ENCODE results near the gene LMX1B.

Gene LMX1B

DNA sequence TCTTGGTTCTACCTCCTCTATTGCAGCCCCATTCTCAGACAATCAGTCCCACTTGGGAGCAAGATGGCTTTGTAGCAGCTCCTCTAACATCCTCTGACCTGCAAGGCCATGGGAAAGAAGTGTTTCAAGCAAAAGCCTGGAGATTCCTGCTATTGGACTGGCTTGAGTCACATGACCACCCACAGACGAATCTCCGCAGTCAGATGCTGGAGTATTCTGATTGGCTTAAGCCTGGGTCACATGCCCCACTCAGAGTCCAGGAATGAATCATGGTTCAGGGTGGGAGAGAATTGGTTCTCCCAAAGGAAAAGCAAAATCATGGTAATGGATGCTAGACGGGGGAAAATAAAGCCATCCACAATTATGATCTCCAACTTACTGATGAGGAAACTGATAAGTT, 22.6 kb upstream of the LMX1B start:
- no peak for DNase-seq (ENCODE audit: low spot score in 2 of 2)
- Mint-ChIP-seq H3K27ac (no peak overlapping the region), H3K4me1 (no peaks in the 10 kb centered on the region), H3K9me3 (peaks cover 2% of the 10 kb centered on the region), H3K4me3 (no peak overlapping the region), H3K36me3 (no peaks in the 10 kb centered on the region)
- no peak for ATAC-seq

DNA sequence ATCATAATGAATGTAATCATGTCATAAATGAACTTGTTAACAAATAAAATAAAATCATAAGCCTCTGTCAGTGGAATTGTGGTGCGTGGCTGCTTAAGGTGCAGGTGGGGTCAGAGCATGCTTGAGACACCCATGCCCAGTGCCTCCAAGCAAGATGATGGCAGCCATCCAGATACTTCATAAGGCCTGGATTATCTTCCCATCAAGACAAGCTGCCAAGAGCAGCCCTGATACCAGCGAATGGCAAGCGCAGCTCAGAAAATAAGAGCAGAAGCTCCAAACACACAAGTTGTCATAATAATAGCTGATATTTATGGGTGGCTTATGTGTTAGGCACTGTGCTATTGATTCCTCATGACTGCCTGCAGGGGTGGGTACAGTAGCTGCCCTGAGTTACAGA, 21.8 kb upstream of the LMX1B start:
- H3K27ac Mint-ChIP-seq, result no peak overlapping the region
- H3K4me1 Mint-ChIP-seq, result no peaks in the 10 kb centered on the region
- DNase-seq (ENCODE audit: low spot score in 2 of 2), result no peak
- peaks cover 2% of the 10 kb centered on the region for H3K9me3 Mint-ChIP-seq
- no peaks in the 10 kb centered on the region for H3K36me3 Mint-ChIP-seq
- no peak for ATAC-seq
- no peak overlapping the region for H3K4me3 Mint-ChIP-seq

DNA sequence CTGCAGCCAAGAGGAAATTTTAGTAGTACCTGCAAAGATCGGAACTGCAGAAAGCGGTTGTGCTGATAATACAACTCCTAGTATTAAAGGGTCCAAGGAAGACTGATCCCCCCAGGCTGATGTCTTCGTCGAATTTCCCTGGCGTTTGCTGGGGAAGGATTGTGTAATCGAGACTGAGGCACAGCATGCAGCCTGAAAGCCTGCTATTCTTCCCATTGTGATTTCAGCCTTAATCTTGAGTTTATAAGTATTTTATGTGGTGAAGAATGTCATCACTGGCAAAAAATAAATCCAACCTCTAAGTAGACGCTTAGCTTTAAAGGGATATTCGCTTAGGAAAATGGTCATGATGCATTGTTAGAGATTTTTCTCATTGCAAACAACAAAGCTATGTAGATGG, 21.3 kb upstream of the LMX1B start:
- Mint-ChIP-seq H3K9me3 (peaks cover 2% of the 10 kb centered on the region), H3K4me1 (no peaks in the 10 kb centered on the region), H3K4me3 (no peak overlapping the region), H3K36me3 (no peaks in the 10 kb centered on the region), H3K27ac (no peak overlapping the region)
- DNase-seq (ENCODE audit: low spot score in 2 of 2) (no peak), ATAC-seq (no peak)

DNA sequence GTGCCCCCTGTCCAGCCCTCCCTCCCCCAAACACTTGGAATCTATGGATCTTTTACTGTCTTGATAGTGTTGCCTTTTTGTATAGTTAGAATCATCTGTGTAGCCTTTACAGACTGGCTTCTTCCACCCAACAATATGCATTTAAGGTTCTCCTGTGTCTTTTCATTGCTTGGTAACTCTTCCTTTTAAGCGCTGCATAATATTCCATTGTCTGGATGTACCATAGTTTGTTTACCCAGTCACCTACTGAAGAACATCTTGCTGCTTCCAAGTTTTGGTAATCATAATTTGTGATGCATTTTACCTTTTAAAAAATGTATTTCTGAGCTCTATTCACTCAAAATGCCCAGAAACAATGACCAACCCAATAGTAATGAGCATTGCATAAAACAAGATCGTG, 17.7 kb upstream of the LMX1B start:
- Mint-ChIP-seq H3K36me3 (no peaks in the 10 kb centered on the region), H3K4me3 (no peak overlapping the region), H3K9me3 (peaks cover 2% of the 10 kb centered on the region), H3K4me1 (no peaks in the 10 kb centered on the region), H3K27ac (no peak overlapping the region)
- DNase-seq (ENCODE audit: low spot score in 2 of 2) (no peak), ATAC-seq (no peak)

DNA sequence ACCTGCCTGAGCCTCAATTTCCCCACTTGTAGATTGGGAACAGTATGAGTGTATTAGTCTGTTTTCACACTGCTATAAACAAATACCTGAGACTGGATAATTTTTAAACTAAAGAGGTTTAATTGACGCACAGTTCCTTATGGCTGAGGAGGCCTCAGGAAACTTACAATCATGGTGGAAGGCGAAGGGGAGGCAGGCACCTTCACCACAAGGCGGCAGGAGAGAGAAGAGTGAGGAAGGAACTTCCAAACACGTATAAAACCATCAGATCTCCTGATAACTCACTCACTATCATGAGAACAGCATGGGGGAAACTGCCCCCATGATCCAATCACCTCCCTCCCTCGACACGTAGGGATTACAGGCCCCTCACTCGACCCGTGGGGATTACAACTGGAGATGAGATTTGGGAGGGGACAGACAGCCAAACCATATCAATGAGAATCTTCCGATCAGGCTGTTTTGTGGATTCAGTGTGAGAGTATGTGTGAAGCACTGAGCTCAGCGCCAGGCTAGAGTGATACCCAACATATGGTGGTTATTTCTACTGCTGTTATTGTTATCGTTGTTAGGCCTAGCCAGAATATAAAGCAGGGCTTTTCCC, 14.6 kb upstream of the LMX1B start:
- no peaks in the 10 kb centered on the region for H3K4me1 Mint-ChIP-seq
- H3K4me3 Mint-ChIP-seq, result no peak overlapping the region
- ATAC-seq (no peak), DNase-seq (ENCODE audit: low spot score in 2 of 2) (no peak)
- H3K9me3 Mint-ChIP-seq, result peaks cover 2% of the 10 kb centered on the region
- H3K36me3 Mint-ChIP-seq, result no peaks in the 10 kb centered on the region
- H3K27ac Mint-ChIP-seq, result no peak overlapping the region

DNA sequence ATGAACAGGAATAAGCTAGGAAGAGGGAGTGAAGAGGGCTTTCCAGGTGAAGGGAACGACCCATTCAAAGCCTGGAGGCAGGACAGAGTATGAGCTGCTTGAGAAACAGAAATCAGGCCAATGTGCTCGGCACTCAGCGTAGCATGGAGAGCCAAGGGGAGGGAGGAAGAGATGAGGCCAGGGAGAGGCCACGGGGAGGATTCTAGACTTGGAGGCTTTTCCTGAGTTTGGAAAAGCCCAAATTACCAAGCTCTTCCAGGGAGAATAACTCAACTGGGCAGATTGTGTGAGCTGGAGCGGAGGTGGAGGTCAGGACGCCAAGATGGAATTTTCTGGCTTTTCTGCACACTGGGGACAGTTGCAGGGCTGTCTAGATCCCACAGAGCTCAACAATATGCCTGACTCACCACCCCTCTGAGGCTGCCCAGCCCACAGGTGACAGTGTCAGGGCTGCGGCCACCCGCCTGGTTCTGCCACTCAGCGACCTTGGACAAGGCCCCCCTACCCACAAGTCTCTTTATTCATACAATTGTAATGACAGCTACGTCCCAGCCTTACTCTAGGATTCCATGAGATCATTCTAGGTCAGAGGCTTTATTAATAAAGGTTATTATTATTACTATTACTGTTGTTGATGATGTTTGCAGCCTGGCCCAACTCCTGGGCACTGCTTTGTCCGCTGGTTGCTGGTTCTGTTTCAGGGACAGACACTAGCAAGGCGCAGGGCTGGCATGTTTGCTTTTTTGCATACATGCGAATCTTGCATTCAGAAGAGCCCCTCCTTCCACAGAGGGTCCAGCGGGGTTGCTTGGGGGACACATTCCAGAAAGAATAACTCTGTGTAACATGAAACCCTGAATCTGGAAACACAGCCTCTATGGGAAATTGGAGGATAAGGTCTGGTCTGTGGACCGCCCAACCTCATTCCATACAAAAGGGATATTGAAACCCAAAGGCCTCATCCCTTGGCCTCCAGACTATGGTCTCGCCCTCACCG, 9.4 kb upstream of the LMX1B start:
- Mint-ChIP-seq H3K4me1 (no peaks in the 10 kb centered on the region), H3K36me3 (no peaks in the 10 kb centered on the region), H3K27ac (no peak overlapping the region), H3K4me3 (no peak overlapping the region), H3K9me3 (no peaks in the 10 kb centered on the region)
- no peak for DNase-seq (ENCODE audit: low spot score in 2 of 2)
- ATAC-seq, result no peak

DNA sequence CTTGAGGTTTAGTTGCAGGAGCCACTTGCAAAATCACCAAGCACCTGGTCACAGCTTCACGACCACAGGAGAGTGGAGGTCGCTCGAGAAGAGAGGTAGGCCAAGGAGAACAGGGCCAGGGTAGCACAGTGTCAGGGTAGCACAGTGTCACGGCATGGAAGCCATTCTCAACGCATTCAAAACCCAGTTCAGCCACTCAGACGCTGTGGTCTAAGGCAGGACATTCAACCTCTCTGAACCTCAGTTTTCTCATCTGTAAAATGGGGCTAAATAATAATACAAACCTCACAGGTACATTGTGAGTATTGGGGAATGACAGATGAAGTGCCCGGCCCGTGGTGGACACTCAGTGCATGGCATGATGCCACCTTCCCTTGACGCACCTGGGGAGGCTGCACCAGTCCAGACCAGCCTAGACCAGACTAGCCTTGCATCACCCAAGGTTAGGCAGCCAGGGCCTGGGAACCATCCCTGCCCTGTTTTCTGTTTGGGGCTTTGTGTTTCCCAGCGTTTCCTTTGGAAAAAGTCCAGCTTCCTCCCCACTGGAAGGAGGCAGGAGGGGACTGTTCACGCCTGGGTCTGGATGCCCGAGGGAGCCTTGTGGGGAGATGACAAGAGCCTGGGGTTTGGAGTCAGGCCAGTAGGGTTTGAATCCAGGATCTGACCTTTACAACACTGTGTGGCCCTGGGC, 7.8 kb upstream of the LMX1B start:
- ATAC-seq, result no peak
- no peak overlapping the region for H3K27ac Mint-ChIP-seq
- H3K4me3 Mint-ChIP-seq, result no peak overlapping the region
- no peak for DNase-seq (ENCODE audit: low spot score in 2 of 2)
- H3K4me1 Mint-ChIP-seq, result peaks cover 3% of the 10 kb centered on the region
- no peaks in the 10 kb centered on the region for H3K36me3 Mint-ChIP-seq
- no peaks in the 10 kb centered on the region for H3K9me3 Mint-ChIP-seq

DNA sequence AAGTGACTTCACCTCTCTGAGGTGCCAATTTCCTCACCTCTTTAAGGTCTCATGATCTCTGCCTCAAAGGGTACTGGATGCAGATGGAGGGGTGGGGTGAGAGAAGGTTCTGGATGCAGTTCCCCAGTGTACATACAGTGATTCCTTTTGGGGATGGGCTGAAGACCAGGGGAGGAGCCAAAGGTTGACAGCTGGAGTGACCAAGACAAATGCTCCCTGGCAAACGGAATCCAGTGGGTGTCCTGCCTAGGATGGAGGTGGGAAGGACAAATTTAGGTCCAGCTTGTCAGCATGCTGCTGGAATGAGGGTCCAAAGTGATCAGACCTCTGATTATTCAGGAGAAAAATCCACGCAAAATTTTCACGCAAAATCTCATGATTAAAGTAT, 7.3 kb upstream of the LMX1B start:
- no peaks in the 10 kb centered on the region for H3K36me3 Mint-ChIP-seq
- DNase-seq (ENCODE audit: low spot score in 2 of 2) (no peak), ATAC-seq (no peak)
- no peak overlapping the region for H3K27ac Mint-ChIP-seq
- no peak overlapping the region for H3K4me3 Mint-ChIP-seq
- H3K4me1 Mint-ChIP-seq, result peaks cover 8% of the 10 kb centered on the region
- no peaks in the 10 kb centered on the region for H3K9me3 Mint-ChIP-seq

DNA sequence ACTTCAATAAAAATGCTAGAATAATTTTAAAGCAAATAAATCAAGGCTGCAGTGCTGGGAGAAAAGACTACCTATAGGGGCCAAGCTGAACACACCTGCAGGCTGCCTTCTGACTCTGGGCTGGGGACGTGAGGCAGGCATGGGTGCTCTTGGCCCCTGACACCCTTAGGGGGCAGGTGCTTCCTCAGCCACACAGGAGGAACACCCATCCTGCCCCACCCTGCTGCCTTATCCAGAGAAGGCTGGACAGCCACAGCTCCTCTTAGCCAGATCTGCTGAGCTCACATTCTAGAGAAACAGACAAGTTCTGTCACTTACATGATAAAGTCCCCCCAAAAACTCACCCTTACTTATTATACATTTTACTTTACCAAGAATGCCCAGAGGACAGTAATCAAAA, 6.6 kb upstream of the LMX1B start:
- DNase-seq (ENCODE audit: low spot score in 2 of 2) (no peak), ATAC-seq (no peak)
- Mint-ChIP-seq H3K36me3 (no peaks in the 10 kb centered on the region), H3K27ac (no peak overlapping the region), H3K4me3 (no peak overlapping the region), H3K4me1 (peaks cover 14% of the 10 kb centered on the region), H3K9me3 (no peaks in the 10 kb centered on the region)

DNA sequence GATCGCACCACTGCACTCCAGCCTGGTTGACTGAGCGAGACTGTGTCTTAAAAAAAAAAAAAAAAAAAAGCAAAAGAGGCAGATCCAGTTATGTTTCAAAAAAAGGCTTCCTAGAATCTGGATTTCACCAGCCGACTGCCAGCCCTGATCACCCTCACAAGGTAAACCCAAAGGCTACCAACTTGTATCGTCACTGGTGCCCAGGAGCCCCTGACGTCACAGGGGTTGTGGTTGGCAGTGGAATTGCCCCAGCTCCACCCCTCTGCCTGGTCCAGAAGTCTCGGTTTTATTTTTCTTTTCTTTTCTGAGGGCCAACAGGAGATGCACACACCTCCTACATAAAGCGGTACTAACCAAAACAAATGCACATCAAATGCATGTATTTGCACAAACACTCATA, 6.0 kb upstream of the LMX1B start:
- Mint-ChIP-seq H3K27ac (no peak overlapping the region), H3K36me3 (no peaks in the 10 kb centered on the region), H3K4me3 (no peak overlapping the region), H3K4me1 (peaks cover 17% of the 10 kb centered on the region), H3K9me3 (no peaks in the 10 kb centered on the region)
- ATAC-seq (no peak), DNase-seq (ENCODE audit: low spot score in 2 of 2) (no peak)

DNA sequence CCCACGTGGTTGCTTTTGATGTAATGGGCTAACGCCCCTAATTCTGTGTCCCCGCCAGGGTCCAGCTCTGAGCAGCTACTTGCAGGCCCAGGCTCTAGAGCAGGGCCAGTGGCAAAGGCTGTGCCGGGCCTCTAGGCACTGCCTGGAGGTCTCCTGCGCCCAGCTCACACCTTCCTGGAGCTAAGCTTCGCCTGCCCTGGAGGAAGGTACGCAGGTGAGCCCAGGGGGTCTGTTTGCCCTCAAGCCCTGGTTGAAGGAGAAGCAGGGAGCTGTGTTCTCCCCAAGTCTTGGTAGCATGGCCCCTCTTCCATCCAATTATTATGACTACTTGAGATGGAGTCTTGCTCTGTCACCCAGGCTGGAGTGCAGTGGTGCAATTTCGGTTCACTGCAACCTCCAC, 5.2 kb upstream of the LMX1B start:
- Mint-ChIP-seq H3K4me1 (peaks cover 23% of the 10 kb centered on the region), H3K36me3 (no peaks in the 10 kb centered on the region), H3K9me3 (no peaks in the 10 kb centered on the region), H3K27ac (no peak overlapping the region), H3K4me3 (no peak overlapping the region)
- DNase-seq (ENCODE audit: low spot score in 2 of 2) (no peak), ATAC-seq (no peak)

DNA sequence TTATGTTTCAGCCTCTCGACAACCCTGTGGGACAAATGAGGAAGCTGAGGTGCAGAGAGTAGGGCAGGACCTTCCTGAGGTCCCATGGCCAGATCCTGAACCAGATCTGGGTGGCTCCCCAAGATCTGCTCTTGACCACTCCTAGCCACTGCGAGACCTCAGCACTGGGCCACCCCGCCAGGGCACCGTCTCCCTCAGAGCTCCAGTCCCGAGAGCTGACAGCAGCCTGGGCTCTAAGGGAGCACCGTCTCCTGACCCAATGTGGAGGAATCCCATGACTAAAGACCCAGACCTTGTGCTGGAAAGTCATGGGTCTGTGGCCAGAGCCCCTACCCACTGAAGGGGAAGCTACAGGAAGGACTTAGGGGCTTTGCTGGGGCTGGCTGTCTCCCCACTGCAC, 4.5 kb upstream of the LMX1B start:
- Mint-ChIP-seq H3K4me1 (peaks cover 23% of the 10 kb centered on the region), H3K9me3 (no peaks in the 10 kb centered on the region), H3K27ac (no peak overlapping the region), H3K36me3 (no peaks in the 10 kb centered on the region), H3K4me3 (no peak overlapping the region)
- DNase-seq (ENCODE audit: low spot score in 2 of 2) (no peak), ATAC-seq (no peak)

DNA sequence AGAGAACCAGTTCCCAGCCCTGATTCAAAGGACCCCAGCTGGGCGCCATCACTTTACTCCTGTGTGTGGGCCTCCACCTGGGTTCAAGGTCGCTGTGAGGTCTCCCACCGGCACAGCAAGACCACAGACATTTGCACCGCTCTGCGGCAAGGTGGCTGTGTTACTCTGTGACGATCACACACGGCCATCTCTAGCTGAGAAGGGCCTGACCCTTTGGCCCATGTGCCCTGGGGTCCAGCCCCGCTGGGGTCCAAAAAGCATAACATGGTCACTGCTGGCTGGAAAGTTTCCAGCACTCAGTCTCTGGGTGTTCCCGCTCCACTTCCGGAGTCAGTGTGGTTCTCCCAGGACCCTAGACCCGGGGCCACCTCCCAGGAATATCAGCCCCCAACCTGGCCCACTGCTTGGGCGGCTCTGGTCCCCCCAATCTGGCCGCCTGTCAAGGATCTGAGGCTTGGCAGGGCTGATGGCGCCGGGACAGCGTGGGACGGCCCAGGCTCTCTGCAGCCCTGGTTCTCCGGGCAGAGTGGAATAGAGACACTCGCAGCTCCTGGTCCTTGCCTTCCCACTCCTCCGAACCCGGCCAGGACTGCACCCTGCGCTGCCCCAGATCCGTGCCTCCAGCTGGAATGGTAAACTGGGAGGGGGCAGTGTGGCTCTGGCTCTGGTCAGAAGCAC, 3.9 kb upstream of the LMX1B start:
- Mint-ChIP-seq H3K9me3 (no peaks in the 10 kb centered on the region), H3K4me1 (peaks cover 28% of the 10 kb centered on the region), H3K27ac (no peak overlapping the region), H3K36me3 (no peaks in the 10 kb centered on the region), H3K4me3 (no peak overlapping the region)
- DNase-seq (ENCODE audit: low spot score in 2 of 2) (no peak), ATAC-seq (no peak)

DNA sequence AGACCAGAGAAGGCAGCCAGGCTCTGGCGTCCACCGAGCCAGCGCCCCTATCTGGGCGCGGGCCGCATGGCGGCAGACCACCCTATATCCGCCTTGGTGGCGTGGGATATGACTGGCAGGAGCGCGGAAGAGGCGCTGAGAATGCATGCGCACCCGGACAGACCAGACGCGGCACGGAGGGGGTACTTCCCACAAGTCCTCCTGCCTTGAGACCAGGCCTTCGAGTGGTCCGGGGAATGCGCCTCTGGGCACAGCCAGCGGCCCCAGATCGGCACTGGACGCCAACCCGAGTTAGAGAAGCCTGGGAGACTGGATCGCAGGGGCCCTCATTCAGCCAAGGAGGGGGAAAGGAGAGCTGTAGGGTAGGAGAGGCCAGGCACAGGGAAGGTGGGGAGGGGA, 2.5 kb upstream of the LMX1B start:
- peak overlapping the region; percentile 57 for H3K4me3 Mint-ChIP-seq
- H3K27ac Mint-ChIP-seq, result no peak overlapping the region
- H3K36me3 Mint-ChIP-seq, result no peaks in the 10 kb centered on the region
- DNase-seq (ENCODE audit: low spot score in 2 of 2) (no peak), ATAC-seq (no peak)
- peaks cover 28% of the 10 kb centered on the region for H3K4me1 Mint-ChIP-seq
- H3K9me3 Mint-ChIP-seq, result no peaks in the 10 kb centered on the region

DNA sequence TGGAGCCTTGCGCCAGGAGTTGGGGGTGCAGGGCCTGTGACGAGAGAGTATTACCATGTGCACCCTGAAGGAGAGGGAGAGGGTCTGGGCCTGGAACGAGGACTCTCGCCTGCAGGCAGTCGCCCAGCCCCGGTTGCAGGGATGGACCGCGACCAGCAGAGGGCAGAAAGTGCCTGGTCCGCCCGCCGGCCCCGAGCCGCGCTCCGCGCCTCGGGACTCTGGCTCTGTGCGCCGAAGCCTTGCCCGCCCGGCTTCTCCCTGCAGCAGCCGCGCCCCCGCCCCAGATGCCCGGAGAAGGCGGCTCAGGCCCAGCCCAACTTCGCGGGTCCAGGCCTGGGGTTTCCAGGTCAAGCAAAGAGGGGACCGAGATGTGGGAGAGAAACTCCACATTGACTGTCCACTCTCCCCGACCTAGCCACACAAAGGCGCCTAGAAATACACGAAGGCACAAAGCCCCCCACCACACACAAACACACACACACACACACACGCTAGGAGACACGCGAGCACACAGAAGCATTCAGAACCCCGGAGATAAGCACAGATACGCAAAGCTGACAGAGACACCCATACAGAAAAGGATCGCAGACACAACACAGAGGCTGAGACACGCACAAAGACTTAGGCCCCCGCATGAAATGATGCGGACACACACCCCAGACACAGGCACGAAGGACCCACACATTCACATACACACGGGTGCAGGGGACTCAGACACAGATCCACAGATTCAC, 2.0 kb upstream of the LMX1B start:
- Mint-ChIP-seq H3K4me3 (peak overlapping the region; percentile 57), H3K36me3 (no peaks in the 10 kb centered on the region), H3K27ac (no peak overlapping the region), H3K9me3 (no peaks in the 10 kb centered on the region), H3K4me1 (peaks cover 28% of the 10 kb centered on the region)
- DNase-seq (ENCODE audit: low spot score in 2 of 2) (peak; percentile 67 to 88), ATAC-seq (peak; percentile 79)
